HepG2 (cell line): ENCODE measurements around the gene PDZD7. TPM values are rescaled to one million over a fixed set of nuclear protein-coding genes. Genes with fewer than 3 reads are reported as not detected.

ENCODE experiments used
- ATAC-seq: fragments of 200-7000 bp; cut with Tn5 transposase; 3 replicates; pipeline ENCODE4 v1.9.1; 2020; ENCODE audit warnings: mild to moderate bottlenecking, moderate library complexity
- BruUV-seq: library from RNA; stranded (reverse); fragments of 400-500 nt; replicated peaks from 2 replicates; lab custom pipeline; 2021; lab: Mats Ljungman, UMichigan
- CTCF ChIA-PET: fragments of 300-600 bp; formaldehyde crosslinking; extraction: SDS; loops from one replicate; lab custom pipeline; 2021; ENCODE audit warnings: low total read pairs, inconsistent platforms, low intra/inter-chr PET ratio; lab: Yijun Ruan, JAX
- POLR2A ChIA-PET: fragments of 350-600 bp; sonication (Branson Sonifier 250); formaldehyde crosslinking; loops from one replicate; lab custom pipeline; 2020; ENCODE audit warnings: antibody characterized with exemption, inconsistent platforms; lab: Yijun Ruan, JAX
- DNase-seq: peaks from one replicate; pipeline ENCODE4 v3.0.0-alpha.2; 2015; ENCODE audit warnings: low spot score
- FAIRE-seq: peaks from 3 replicates; lab custom pipeline; 2011; peaks lifted over from hg19 to GRCh38; lab: Jason Lieb, UNC
- H2AFZ ChIP-seq: one replicate; pipeline ENCODE4 v1.6.1; 2011; ENCODE audit warnings: low read length, inconsistent platforms
- H3K27ac ChIP-seq: fragments of 300-600 bp; 3 replicates; pipeline ENCODE4 v1.8.0; 2011; ENCODE audit warnings: mixed run types, mild to moderate bottlenecking, mixed read lengths, low read length, inconsistent platforms; ENCODE audit not compliant: insufficient read depth; ENCODE audit errors: extremely low read length
- H3K27me3 ChIP-seq, 2 experiments: fragments of 200-600 bp in 1 of 2; 2 replicates in 1 of 2; 3 replicates in 1 of 2; pipeline versions ENCODE4 v1.6.0 to v1.8.0; 2011; ENCODE audit warnings: low read length in 2 of 2, mild to moderate bottlenecking in 2 of 2, moderate library complexity in 2 of 2, inconsistent platforms in 1 of 2; ENCODE audit not compliant: insufficient read depth in 2 of 2, control insufficient read depth in 1 of 2
- H3K36me3 ChIP-seq, 2 experiments: fragments of 200-600 bp in 1 of 2; replicated peaks in 1 of 2; 2 replicates in 1 of 2; 3 replicates in 1 of 2; pipeline versions ENCODE4 v1.5.1 to v1.8.0; 2011; ENCODE audit warnings: low read length in 2 of 2, inconsistent platforms in 1 of 2; ENCODE audit not compliant: insufficient read depth in 2 of 2, control insufficient read depth in 1 of 2
- H3K4me1 ChIP-seq: 2 replicates; pipeline ENCODE4 v1.5.1; 2012; ENCODE audit warnings: low read length, inconsistent platforms; ENCODE audit not compliant: insufficient read depth
- H3K4me2 ChIP-seq: 2 replicates; pipeline ENCODE4 v1.6.0; 2011; ENCODE audit warnings: low read depth, low read length, inconsistent platforms
- H3K4me3 ChIP-seq, 3 experiments: fragments of 200-600 bp in 1 of 3; sonication (generic), shearing (Covaris generic) in 1 of 3; replicated peaks in 1 of 3; 2 replicates each; pipeline ENCODE4 v1.5.1; 2011 to 2016; ENCODE audit warnings: low read length in 3 of 3, inconsistent platforms in 2 of 3, low read depth in 2 of 3, mild to moderate bottlenecking in 2 of 3, control low read depth in 1 of 3, mixed read lengths in 1 of 3; ENCODE audit not compliant: insufficient read depth in 1 of 3
- H3K79me2 ChIP-seq: one replicate; pipeline ENCODE4 v1.6.1; 2011; ENCODE audit warnings: low read length, inconsistent platforms; ENCODE audit not compliant: insufficient read depth
- H3K9ac ChIP-seq: 2 replicates; pipeline ENCODE4 v1.6.0; 2011; ENCODE audit warnings: mild to moderate bottlenecking, low read depth, low read length, inconsistent platforms; ENCODE audit not compliant: insufficient read depth
- H3K9me3 ChIP-seq: 2 replicates; pipeline ENCODE4 v1.5.1; 2012; ENCODE audit warnings: mild to moderate bottlenecking, low read length
- H4K20me1 ChIP-seq: 2 replicates; pipeline ENCODE4 v1.6.0; 2011; ENCODE audit warnings: inconsistent platforms, mild to moderate bottlenecking, low read length, moderate library complexity; ENCODE audit not compliant: insufficient read depth
- CCDC6 ChIP-seq: sonication (generic); formaldehyde crosslinking; IDR thresholded peaks from 2 replicates; pipeline ENCODE4 v1.8.1; 2022; ENCODE audit warnings: mild to moderate bottlenecking, missing genetic modification reagents, moderate library complexity
- GTF2F1 ChIP-seq: fragments of 150-350 bp; IDR thresholded peaks from 2 replicates; pipeline ENCODE4 v1.6.1; 2014; ENCODE audit warnings: low read length
- HNRNPH1 ChIP-seq: fragments of 200-400 bp; formaldehyde crosslinking; optimal IDR thresholded peaks from 2 replicates; pipeline ENCODE3; 2017; ENCODE audit warnings: mild to moderate bottlenecking, low read depth, low read length
- KAT8 ChIP-seq: IDR thresholded peaks from 2 replicates; pipeline ENCODE4 v1.6.1; 2016; ENCODE audit warnings: missing genetic modification reagents, missing compliant biosample characterization
- KDM3A ChIP-seq: IDR thresholded peaks from 2 replicates; pipeline ENCODE4 v1.6.1; 2018; ENCODE audit warnings: low read depth, missing compliant biosample characterization
- NBN ChIP-seq: fragments of 450-650 bp; conservative IDR thresholded peaks from 2 replicates; pipeline ENCODE4 v1.6.1; 2017
- NR3C1 ChIP-seq: sonication (generic); formaldehyde crosslinking; IDR thresholded peaks from 2 replicates; pipeline ENCODE4 v1.4.0; 2020; ENCODE audit warnings: missing genetic modification reagents
- ZNF263 ChIP-seq: sonication (generic); formaldehyde crosslinking; IDR thresholded peaks from 2 replicates; pipeline ENCODE4 v1.4.0; 2020; ENCODE audit warnings: missing genetic modification reagents
- ZNF451 ChIP-seq: sonication (generic); formaldehyde crosslinking; IDR thresholded peaks from 2 replicates; pipeline ENCODE4 v1.5.0; 2020; ENCODE audit warnings: mild to moderate bottlenecking, missing genetic modification reagents
- ZNF530 ChIP-seq: sonication (generic); formaldehyde crosslinking; IDR thresholded peaks from 2 replicates; pipeline ENCODE4 v1.5.0; 2020; ENCODE audit warnings: low read depth, mild to moderate bottlenecking, missing genetic modification reagents
- ZNF598 ChIP-seq: sonication (generic); formaldehyde crosslinking; IDR thresholded peaks from 2 replicates; pipeline ENCODE4 v1.5.1; 2020; ENCODE audit warnings: mild to moderate bottlenecking, missing genetic modification reagents, borderline replicate concordance
- WGBS: methylation state at CpG from one replicate; pipeline ENCODE4 v1.1.6; 2017; ENCODE audit warnings: low lambda C conversion rate; 5-methylcytosine and 5-hydroxymethylcytosine counted together
- in situ Hi-C: cut with HindIII; loops from 2 replicates; pipeline ENCODE4 v1.10.0; 2017; ENCODE audit warnings: low pct_unique_long_range_greater_than_20kb; ENCODE audit not compliant: extremely low pct_ligation_motif_present
- intact Hi-C: fragments of 100-400 bp; cut with micrococcal nuclease; formaldehyde crosslinking; loops from one replicate; pipeline ENCODE4 v1.10.0; 2022; ENCODE audit not compliant: unreplicated experiment
- polyA plus RNA-seq, 8 experiments: library from polyadenylated mRNA; depleted of rRNA in 3 of 8; stranded (reverse) in 7 of 8; unstranded in 1 of 8; fragments of >200 nt; fragmentation: Illumina TruSeq in 4 of 8; extraction: Trizol in 4 of 8; gene quantifications; 2 replicates each; pipeline versions ENCODE4 v1.2.1 to v1.2.3, GENCODE V29; 2011 to 2016; ENCODE audit warnings: low read depth in 4 of 8, missing spikeins in 1 of 8, mixed read lengths in 1 of 8; ENCODE audit not compliant: insufficient read depth in 1 of 8
- total RNA-seq, 5 experiments: library from RNA; depleted of rRNA; stranded (reverse); fragments of >200 nt; fragmentation: Illumina TruSeq; extraction: Trizol; gene quantifications; 2 replicates each; pipeline ENCODE4 v1.2.3, GENCODE V29; 2016; ENCODE audit warnings: low read depth in 1 of 5
- TF ChIP-seq, protein P1 (sequence below): sonication (generic); formaldehyde crosslinking; IDR thresholded peaks from 2 replicates; pipeline ENCODE4 v1.4.0; 2020; ENCODE audit warnings: missing genetic modification reagents
- TF ChIP-seq, protein P2 (sequence below): sonication (generic); formaldehyde crosslinking; IDR thresholded peaks from 2 replicates; pipeline ENCODE4 v1.8.0; 2022; ENCODE audit warnings: mild to moderate bottlenecking, missing genetic modification reagents

Gene PDZD7
- total and polyA plus RNA-seq, 2 of the 13 experiments (the other 11 are each of a cell fraction or from before 2014, with no cell fraction given), result 0.58 to 0.73 TPM

DNA sequence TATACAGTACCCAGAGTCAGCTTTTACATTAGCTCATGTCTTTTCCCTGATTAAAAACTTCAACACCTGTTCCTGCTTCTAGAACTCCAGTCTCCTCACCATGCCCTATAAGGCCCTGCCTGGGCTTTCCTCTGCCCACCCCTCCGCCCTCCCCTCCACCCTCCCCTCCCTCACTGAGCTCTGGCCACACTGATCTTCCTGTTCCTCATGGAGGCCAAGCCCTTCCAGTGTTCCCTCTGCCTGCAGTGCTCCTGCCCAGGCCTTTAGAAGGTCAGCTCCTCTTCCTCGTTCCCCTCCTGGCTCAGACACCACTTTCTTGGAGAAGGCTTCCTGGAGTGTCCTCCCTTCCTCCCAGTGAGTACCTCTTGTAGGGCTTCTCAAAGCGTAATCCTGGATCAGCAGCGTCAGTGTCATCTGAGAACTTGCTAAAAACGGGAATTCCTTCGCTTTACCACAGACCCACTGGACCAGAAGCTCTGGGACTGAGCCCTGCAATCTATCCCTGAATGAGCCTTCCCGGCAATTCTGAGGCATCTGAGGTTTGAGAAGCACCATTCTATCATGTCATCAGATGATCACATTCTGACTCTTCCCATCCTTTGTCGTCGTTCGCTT is 3.7 kb downstream of the PDZD7 start:
- Histone ChIP-seq H3K4me1 (peaks cover 31% of the 10 kb centered on the region), H3K79me2 (no peaks in the 10 kb centered on the region), H3K9ac (no peak overlapping the region), H3K27me3 (no peaks in the 10 kb centered on the region), H3K27ac (no peak overlapping the region), H3K4me3 (no peak overlapping the region), H3K36me3 (no peaks in the 10 kb centered on the region), H2AFZ (no peak overlapping the region), H4K20me1 (no peaks in the 10 kb centered on the region), H3K9me3 (no peaks in the 10 kb centered on the region), H3K4me2 (no peak overlapping the region)
- 62% methylated on average over 9 of the region's 10 CpGs for WGBS
- intact Hi-C loops (no loop called here), in situ Hi-C loops (no loop called here)
- CTCF ChIA-PET, result no interaction called here
- DNase-seq (no peak), FAIRE-seq (no peak), ATAC-seq (no peak)
- TF ChIP-seq GTF2F1 (no peak), NBN (no peak), ZNF451 (CRISPR knock-in tag) (no peak), ZNF530 (CRISPR knock-in tag) (no peak), ZNF263 (CRISPR knock-in tag) (no peak), ZNF598 (CRISPR knock-in tag) (no peak), KAT8 (CRISPR knock-in tag) (no peak), CCDC6 (CRISPR knock-in tag) (no peak), NR3C1 (no peak), HNRNPH1 (no peak), KDM3A (CRISPR knock-in tag) (no peak)
- TF ChIP-seq, protein P1, sequence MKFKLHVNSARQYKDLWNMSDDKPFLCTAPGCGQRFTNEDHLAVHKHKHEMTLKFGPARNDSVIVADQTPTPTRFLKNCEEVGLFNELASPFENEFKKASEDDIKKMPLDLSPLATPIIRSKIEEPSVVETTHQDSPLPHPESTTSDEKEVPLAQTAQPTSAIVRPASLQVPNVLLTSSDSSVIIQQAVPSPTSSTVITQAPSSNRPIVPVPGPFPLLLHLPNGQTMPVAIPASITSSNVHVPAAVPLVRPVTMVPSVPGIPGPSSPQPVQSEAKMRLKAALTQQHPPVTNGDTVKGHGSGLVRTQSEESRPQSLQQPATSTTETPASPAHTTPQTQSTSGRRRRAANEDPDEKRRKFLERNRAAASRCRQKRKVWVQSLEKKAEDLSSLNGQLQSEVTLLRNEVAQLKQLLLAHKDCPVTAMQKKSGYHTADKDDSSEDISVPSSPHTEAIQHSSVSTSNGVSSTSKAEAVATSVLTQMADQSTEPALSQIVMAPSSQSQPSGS (CRISPR knock-in tag), result no peak
- TF ChIP-seq, protein P2, sequence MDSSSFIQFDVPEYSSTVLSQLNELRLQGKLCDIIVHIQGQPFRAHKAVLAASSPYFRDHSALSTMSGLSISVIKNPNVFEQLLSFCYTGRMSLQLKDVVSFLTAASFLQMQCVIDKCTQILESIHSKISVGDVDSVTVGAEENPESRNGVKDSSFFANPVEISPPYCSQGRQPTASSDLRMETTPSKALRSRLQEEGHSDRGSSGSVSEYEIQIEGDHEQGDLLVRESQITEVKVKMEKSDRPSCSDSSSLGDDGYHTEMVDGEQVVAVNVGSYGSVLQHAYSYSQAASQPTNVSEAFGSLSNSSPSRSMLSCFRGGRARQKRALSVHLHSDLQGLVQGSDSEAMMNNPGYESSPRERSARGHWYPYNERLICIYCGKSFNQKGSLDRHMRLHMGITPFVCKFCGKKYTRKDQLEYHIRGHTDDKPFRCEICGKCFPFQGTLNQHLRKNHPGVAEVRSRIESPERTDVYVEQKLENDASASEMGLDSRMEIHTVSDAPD, result no peak
- POLR2A ChIA-PET, result interaction anchor here (0.9 to 2.8 kb wide), 3 partner anchors 8 to 19 kb away, joined by 4 to 10 read pairs (median 5); no protein-coding TSS in a partner anchor
- BruUV-seq, result no TSS peak
